K562 (cell line): Measurements from ENCODE around the gene MRGPRE. TPM values are rescaled to one million over a fixed set of nuclear protein-coding genes. Genes with fewer than 3 reads are reported as not detected.

Experiments used
- CTCF ChIP-seq, 3 experiments: IDR thresholded peaks in 2 of 3; conservative IDR thresholded peaks in 1 of 3; 2 replicates each; pipeline ENCODE4 v1.5.1; 2011 to 2012; ENCODE audit warnings: low read length in 3 of 3, mild to moderate bottlenecking in 3 of 3, control low read depth in 2 of 3, improper control_type of control experiment in 1 of 3, inconsistent platforms in 1 of 3, low read depth in 1 of 3, mixed read lengths in 1 of 3, moderate library complexity in 1 of 3; ENCODE audit not compliant: insufficient read depth in 2 of 3
- HNRNPH1 ChIP-seq: fragments of 200-400 bp; formaldehyde crosslinking; optimal IDR thresholded peaks from 2 replicates; pipeline ENCODE3; 2017; ENCODE audit warnings: low read depth, mild to moderate bottlenecking, low read length, moderate library complexity
- RERE ChIP-seq: sonication (generic); formaldehyde crosslinking; IDR thresholded peaks from 2 replicates; pipeline ENCODE4 v1.8.0; 2023; ENCODE audit warnings: missing genetic modification reagents, mild to moderate bottlenecking, borderline replicate concordance
- SREBF1 ChIP-seq: fragments of 150-350 bp; IDR thresholded peaks from 2 replicates; pipeline ENCODE4 v1.6.1; 2014; ENCODE audit warnings: antibody characterized with exemption, low read depth, low read length, borderline replicate concordance
- polyA plus RNA-seq, 8 experiments: library from polyadenylated mRNA; depleted of rRNA in 4 of 8; stranded (reverse) in 5 of 8; unstranded in 3 of 8; fragments of >200 nt; fragmentation: Nextera tagmentation in 2 of 8; fragmentation: Illumina TruSeq in 1 of 8; extraction: Ambion mirVana in 2 of 8; extraction: Trizol in 1 of 8; gene quantifications; 2 replicates each; pipeline versions ENCODE4 v1.2.1 to v1.2.3, GENCODE V29; 2011 to 2014; ENCODE audit warnings: inconsistent platforms in 1 of 8, missing spikeins in 1 of 8
- total RNA-seq, 7 experiments: library from RNA; depleted of rRNA in 6 of 7; stranded (reverse); fragments of >200 nt in 6 of 7; fragmentation: Illumina TruSeq in 2 of 7; extraction: Trizol in 2 of 7; gene quantifications; 2 replicates each; pipeline versions ENCODE4 v1.2.1 to v1.2.3, GENCODE V29; 2011 to 2021; ENCODE audit warnings: low replicate concordance in 1 of 7

The MRGPRE gene
- total and polyA plus RNA-seq, 9 of the 15 experiments (the other 6 are each of a cell fraction or from before 2014, with no cell fraction given), result not detected

- TF ChIP-seq RERE (CRISPR knock-in tag) (no peak), HNRNPH1 (no peak), SREBF1 (no peak), CTCF (IDR thresholded peaks at IDR 0.05 in 2 of 3, conservative IDR thresholded peaks at IDR 0.05 in 1 of 3; ENCODE audit: insufficient read depth in 2 of 3, low read depth in 1 of 3, low read length in 3 of 3) (no peak)
Measured at GRCh38 chr11:3229673-3230630, 2.3 kb downstream of the MRGPRE start (continued).
